Psoas muscle (tissue), 8 donors: ENCODE measurements around the gene ADAMTS16. TPM values are rescaled to one million over a fixed set of nuclear protein-coding genes. Genes with fewer than 3 reads are reported as not detected.
A peak's percentile ranks its signal among the peaks of the same experiment; 100 is the strongest.

Experiments
- ATAC-seq, 4 donors: fragments of 200-7000 bp; cut with Tn5 transposase; one replicate each; pipeline ENCODE4 v1.9.1; 2020; ENCODE audit warnings: moderate library complexity in 3 of 4, mild to moderate bottlenecking in 2 of 4
- DNase-seq, 2 donors: peaks; one replicate each; pipeline ENCODE4 v3.0.0-alpha.2; 2020
- H3K27ac ChIP-seq: fragments of 200-600 bp; one replicate; pipeline ENCODE4 v1.8.0; 2022
- H3K27me3 ChIP-seq, 3 donors: fragments of 200-600 bp in 1 of 3; one replicate each; pipeline versions ENCODE4 v1.6.1 to v1.8.0; 2013 to 2022; ENCODE audit warnings: low read length in 2 of 3, mild to moderate bottlenecking in 2 of 3, moderate library complexity in 1 of 3; ENCODE audit not compliant: insufficient read depth in 3 of 3
- H3K36me3 ChIP-seq, 2 donors: fragments of 200-600 bp in 1 of 2; one replicate each; pipeline versions ENCODE4 v1.6.1 to v1.8.0; 2013 to 2022; ENCODE audit warnings: low read depth in 1 of 2, mild to moderate bottlenecking in 1 of 2, moderate library complexity in 1 of 2; ENCODE audit not compliant: insufficient read depth in 1 of 2
- H3K4me1 ChIP-seq: fragments of 200-600 bp; one replicate; pipeline ENCODE4 v1.8.0; 2022
- H3K4me3 ChIP-seq: fragments of 200-600 bp; one replicate; pipeline ENCODE4 v1.8.0; 2022; ENCODE audit warnings: mild to moderate bottlenecking
- H3K9me3 ChIP-seq: fragments of 200-600 bp; one replicate; pipeline ENCODE4 v1.8.0; 2022
- whole genome bisulfite sequencing, 3 donors: extraction: QIAGEN DNeasy Blood & Tissue Kit; methylation state at CpG; one replicate each; pipeline versions ENCODE4 v1.1.6 to v1.1.7; 2013; 5-methylcytosine and 5-hydroxymethylcytosine counted together
- intact Hi-C, 2 donors: fragments of 100-400 bp; cut with DNase I; formaldehyde crosslinking; loops; one replicate each; pipeline versions ENCODE4 v1.11.0 to v1.14.2; 2022
- polyA plus RNA-seq, 3 donors: library from polyadenylated mRNA; stranded (reverse); fragments of 200-250 nt; gene quantifications; one replicate each; pipeline ENCODE4 v1.2.3, GENCODE V29; 2013
- total RNA-seq, 4 donors: library from RNA; stranded (reverse); fragmentation: NEBNext Ultra II Directional in 2 of 4; extraction: Animal tissue kit (Norgen Biotek cat#: 25700) in 2 of 4; gene quantifications; one replicate each; pipeline versions ENCODE4 v1.2.1 to v1.2.4, GENCODE V29; 2021 to 2023
- TF ChIP-seq, protein P1 (sequence below): fragments of 200-600 bp; IDR thresholded peaks from one replicate; pipeline ENCODE4 v1.8.0; 2022; ENCODE audit warnings: antibody characterized with exemption
- donor health status: healthy with polysubstance abuse.
- donor health status: DM: no; HTN: no; CAD: no; lungs with moderate emphysema.
- donor health status: Bipolar disorder and iron deficiency.
- donor health status: healthy.
- donor health status: DM: yes; HTN: yes; CAD: no.
- donor health status: DM: no; HTN: no; CAD: no.
- donor health status: DM: no; HTN: no; CAD: no.
- donor health status: DM: yes; HTN: yes; CAD: no.

Gene ADAMTS16
- total and polyA plus RNA-seq, 7 donors = 0.01 to 0.27 (median 0.06) TPM; not detected in 1

GRCh38 chr5:5141339-5141599 lies 1.1 kb downstream of the ADAMTS16 start:
- Histone ChIP-seq H3K4me3 (peak overlapping the region; percentile 61), H3K27me3 (peaks cover 0 to 26% (median 10%) of the 10 kb centered on the region in 3 donors), H3K9me3 (no peaks in the 10 kb centered on the region), H3K4me1 (peaks cover 13% of the 10 kb centered on the region), H3K27ac (no peak overlapping the region), H3K36me3 (no peaks in the 10 kb centered on the region)
- intact Hi-C loops = loop anchor here (2.0 to 5.0 kb wide), 5 partner anchors 201 to 276 kb away; no protein-coding TSS in a partner anchor
- TF ChIP-seq, protein P1, sequence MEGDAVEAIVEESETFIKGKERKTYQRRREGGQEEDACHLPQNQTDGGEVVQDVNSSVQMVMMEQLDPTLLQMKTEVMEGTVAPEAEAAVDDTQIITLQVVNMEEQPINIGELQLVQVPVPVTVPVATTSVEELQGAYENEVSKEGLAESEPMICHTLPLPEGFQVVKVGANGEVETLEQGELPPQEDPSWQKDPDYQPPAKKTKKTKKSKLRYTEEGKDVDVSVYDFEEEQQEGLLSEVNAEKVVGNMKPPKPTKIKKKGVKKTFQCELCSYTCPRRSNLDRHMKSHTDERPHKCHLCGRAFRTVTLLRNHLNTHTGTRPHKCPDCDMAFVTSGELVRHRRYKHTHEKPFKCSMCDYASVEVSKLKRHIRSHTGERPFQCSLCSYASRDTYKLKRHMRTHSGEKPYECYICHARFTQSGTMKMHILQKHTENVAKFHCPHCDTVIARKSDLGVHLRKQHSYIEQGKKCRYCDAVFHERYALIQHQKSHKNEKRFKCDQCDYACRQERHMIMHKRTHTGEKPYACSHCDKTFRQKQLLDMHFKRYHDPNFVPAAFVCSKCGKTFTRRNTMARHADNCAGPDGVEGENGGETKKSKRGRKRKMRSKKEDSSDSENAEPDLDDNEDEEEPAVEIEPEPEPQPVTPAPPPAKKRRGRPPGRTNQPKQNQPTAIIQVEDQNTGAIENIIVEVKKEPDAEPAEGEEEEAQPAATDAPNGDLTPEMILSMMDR = no peak
- DNase-seq = no peak
- no peak for ATAC-seq
- whole genome bisulfite sequencing, 3 donors = 19 to 26% (median 25%) methylated on average over 4 of the region's 4 CpGs

DNA sequence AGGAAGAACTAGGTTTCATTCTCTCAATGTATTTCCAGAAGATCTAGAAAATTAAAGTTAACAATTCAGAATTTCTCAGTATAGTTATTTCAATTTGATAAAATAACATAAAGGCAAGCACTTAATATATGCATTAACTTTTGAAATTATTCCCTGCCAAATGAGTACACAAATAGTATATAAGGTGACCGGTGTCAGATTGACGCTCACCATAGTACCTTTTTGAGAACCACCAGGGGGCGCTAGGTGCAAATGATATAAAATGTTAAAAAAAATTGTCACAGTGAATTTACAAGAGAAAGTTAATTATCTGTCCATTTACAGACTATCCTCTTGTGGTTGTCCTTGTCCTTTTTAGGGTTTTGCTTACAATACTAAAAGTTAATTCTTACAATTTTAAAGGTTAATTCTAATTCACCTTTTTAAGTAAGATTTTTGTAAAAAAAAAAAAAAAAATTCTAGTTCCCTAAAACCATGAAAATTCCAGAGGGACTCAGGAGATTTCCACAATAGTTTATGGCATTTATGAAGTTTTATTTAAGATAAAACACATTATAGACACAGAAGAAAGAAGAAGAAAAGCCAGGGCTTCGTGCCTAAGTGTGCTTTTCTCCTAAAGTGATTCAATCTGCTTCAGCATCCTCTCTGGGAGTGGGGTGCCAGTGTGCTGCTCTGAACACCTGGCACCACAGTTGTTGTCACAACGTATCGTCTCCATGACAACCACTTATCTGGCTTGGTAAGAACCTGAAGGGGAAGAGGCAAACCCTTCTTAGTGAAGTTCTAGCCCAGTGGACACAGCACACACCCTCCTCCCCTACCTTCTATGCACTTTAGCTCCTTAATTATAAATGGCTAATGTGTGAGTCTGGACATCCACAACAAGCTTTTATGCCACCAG lies 1.7 kb downstream of the ADAMTS16 start:
- intact Hi-C loops = loop anchor here (1.0 to 5.0 kb wide), 6 partner anchors 200 to 277 kb away; no protein-coding TSS in a partner anchor
- TF ChIP-seq, protein P1 = peak; percentile 94
- no peak for DNase-seq
- Histone ChIP-seq H3K27ac (no peak overlapping the region), H3K4me1 (peaks cover 13% of the 10 kb centered on the region), H3K4me3 (peak overlapping the region; percentile 61), H3K9me3 (no peaks in the 10 kb centered on the region), H3K27me3 (peaks cover 0 to 26% (median 10%) of the 10 kb centered on the region in 3 donors), H3K36me3 (no peaks in the 10 kb centered on the region)
- peak; percentile 59 to 88 (median 68) for ATAC-seq
- WGBS, 3 donors = 11 to 17% (median 14%) methylated on average over 6 of the region's 6 CpGs

GRCh38 chr5:5144441-5144840 lies 4.3 kb downstream of the ADAMTS16 start:
- Histone ChIP-seq H3K4me1 (peaks cover 13% of the 10 kb centered on the region), H3K9me3 (no peaks in the 10 kb centered on the region), H3K4me3 (no peak overlapping the region), H3K27ac (no peak overlapping the region), H3K27me3 (peaks cover 0 to 19% (median 10%) of the 10 kb centered on the region in 3 donors), H3K36me3 (no peaks in the 10 kb centered on the region)
- no peak for ATAC-seq
- WGBS, 3 donors = 81 to 83% (median 82%) methylated on average over 7 of the region's 7 CpGs
- TF ChIP-seq, protein P1 = no peak
- intact Hi-C loops = loop anchor here (5.0 kb wide), 4 partner anchors 198 to 273 kb away; no protein-coding TSS in a partner anchor
- DNase-seq = no peak

GRCh38 chr5:5145651-5146529 lies 5.8 kb downstream of the ADAMTS16 start:
- 85 to 88% (median 88%) methylated on average over 18 of the region's 18 CpGs for WGBS, 3 donors
- Histone ChIP-seq H3K4me3 (no peak overlapping the region), H3K4me1 (peaks cover 7% of the 10 kb centered on the region), H3K27ac (no peak overlapping the region), H3K36me3 (no peaks in the 10 kb centered on the region), H3K27me3 (peaks cover 0 to 5% (median 0%) of the 10 kb centered on the region in 3 donors), H3K9me3 (no peaks in the 10 kb centered on the region)
- intact Hi-C loops = no loop called here
- TF ChIP-seq, protein P1 = no peak
- DNase-seq = no peak
- ATAC-seq = no peak
